H1 (cell line): ENCODE measurements around the gene TTC9. TPM values are rescaled to one million over a fixed set of nuclear protein-coding genes. Genes with fewer than 3 reads are reported as not detected.

ENCODE experiments used
- CTCF ChIA-PET: fragments of 300-600 bp; sonication (Branson Sonifier 250); formaldehyde crosslinking; loops from one replicate; lab custom pipeline; 2021; ENCODE audit not compliant: partially characterized antibody; lab: Charles Lee
- POLR2A ChIA-PET: fragments of 300-600 bp; sonication (Branson Sonifier 250); formaldehyde crosslinking; loops from one replicate; lab custom pipeline; 2021; ENCODE audit warnings: inconsistent platforms; ENCODE audit not compliant: partially characterized antibody; lab: Charles Lee
- DNase-seq, 2 experiments: peaks; one replicate each; pipeline versions ENCODE4 v3.0.0 to v3.0.0-alpha.2; 2010 to 2022; ENCODE audit warnings: low spot score in 2 of 2, low read depth in 1 of 2, mixed read lengths in 1 of 2
- FAIRE-seq: peaks from 2 replicates; lab custom pipeline; 2011; peaks lifted over from hg19 to GRCh38; lab: Jason Lieb, UNC
- H2AFZ ChIP-seq: 2 replicates; pipeline ENCODE4 v1.8.1; 2012; ENCODE audit warnings: low read length, inconsistent platforms
- H2AK5ac ChIP-seq: 2 replicates; pipeline ENCODE4 v1.6.1; 2013; ENCODE audit warnings: low read depth, low read length
- H2BK120ac ChIP-seq: replicated peaks from 2 replicates; pipeline ENCODE3; 2013; ENCODE audit warnings: low read depth, low read length, inconsistent platforms
- H2BK12ac ChIP-seq: 2 replicates; pipeline ENCODE4 v1.6.1; 2013; ENCODE audit warnings: low read depth, low read length
- H2BK15ac ChIP-seq: 2 replicates; pipeline ENCODE4 v1.6.1; 2013; ENCODE audit warnings: low read length
- H2BK20ac ChIP-seq: 2 replicates; pipeline ENCODE4 v1.6.1; 2013; ENCODE audit warnings: low read length
- H2BK5ac ChIP-seq: 2 replicates; pipeline ENCODE4 v1.6.1; 2013; ENCODE audit warnings: low read depth, low read length
- H3K14ac ChIP-seq: 2 replicates; pipeline ENCODE4 v1.6.1; 2013; ENCODE audit warnings: inconsistent platforms; ENCODE audit not compliant: insufficient read length
- H3K18ac ChIP-seq: 2 replicates; pipeline ENCODE4 v1.6.1; 2013; ENCODE audit warnings: low read length; ENCODE audit errors: extremely low read depth
- H3K23ac ChIP-seq: 2 replicates; pipeline ENCODE4 v1.6.1; 2013; ENCODE audit warnings: inconsistent platforms; ENCODE audit not compliant: insufficient read length
- H3K23me2 ChIP-seq: 2 replicates; pipeline ENCODE4 v1.6.1; 2013; ENCODE audit warnings: low read depth, low read length
- H3K27ac ChIP-seq: 2 replicates; pipeline ENCODE4 v1.6.1; 2011; ENCODE audit warnings: low read depth, low read length, inconsistent platforms
- H3K27me3 ChIP-seq, 4 experiments: replicated peaks in 1 of 4; 1 replicate in 1 of 4; 2 replicates in 3 of 4; pipeline versions ENCODE4 v1.6.1 to v1.8.1; 2011 to 2013; ENCODE audit warnings: low read length in 3 of 4, mild to moderate bottlenecking in 3 of 4, inconsistent platforms in 2 of 4, mixed read lengths in 2 of 4, moderate library complexity in 1 of 4; ENCODE audit not compliant: control insufficient read depth in 3 of 4, insufficient read depth in 3 of 4; ENCODE audit errors: extremely low read depth in 1 of 4
- H3K36me3 ChIP-seq, 4 experiments: 2 replicates each; pipeline versions ENCODE4 v1.6.1 to v1.8.1; 2011 to 2013; ENCODE audit warnings: mild to moderate bottlenecking in 4 of 4, low read length in 3 of 4, moderate library complexity in 2 of 4, control low read depth in 1 of 4, inconsistent platforms in 1 of 4; ENCODE audit not compliant: insufficient read depth in 4 of 4, control insufficient read depth in 2 of 4
- H3K4ac ChIP-seq: replicated peaks from 2 replicates; pipeline ENCODE3; 2013; ENCODE audit warnings: low read length, low read depth, mixed read lengths, inconsistent platforms; ENCODE audit not compliant: insufficient read length
- H3K4me1 ChIP-seq, 4 experiments: replicated peaks in 1 of 4; 1 replicate in 1 of 4; 2 replicates in 3 of 4; pipeline versions ENCODE4 v1.6.1 to v1.8.1; 2011 to 2013; ENCODE audit warnings: low read length in 3 of 4, inconsistent platforms in 2 of 4, mixed read lengths in 1 of 4; ENCODE audit not compliant: insufficient read depth in 4 of 4, control insufficient read depth in 3 of 4
- H3K4me2 ChIP-seq, 2 experiments: 2 replicates each; pipeline versions ENCODE4 v1.6.1 to v1.8.1; 2011 to 2013; ENCODE audit warnings: low read depth in 2 of 2, low read length in 2 of 2, control low read depth in 1 of 2, inconsistent platforms in 1 of 2, mild to moderate bottlenecking in 1 of 2; ENCODE audit not compliant: insufficient read depth in 1 of 2
- H3K4me3 ChIP-seq, 4 experiments: fragments of 200-600, 300-600 bp in 1 of 4; sonication (generic), shearing (Covaris generic), sonication (Bioruptor Twin) in 1 of 4; 2 replicates each; pipeline versions ENCODE4 v1.5.1 to v1.8.1; 2011 to 2016; ENCODE audit warnings: low read length in 4 of 4, low read depth in 3 of 4, control low read depth in 2 of 4, inconsistent platforms in 2 of 4, mild to moderate bottlenecking in 2 of 4, mixed read lengths in 1 of 4, moderate library complexity in 1 of 4; ENCODE audit not compliant: insufficient read depth in 2 of 4; ENCODE audit errors: extremely low read depth in 1 of 4
- H3K56ac ChIP-seq: replicated peaks from 2 replicates; pipeline ENCODE3; 2013; ENCODE audit warnings: low read depth, mild to moderate bottlenecking, mixed read lengths, low read length, inconsistent platforms; ENCODE audit not compliant: insufficient read length
- H3K79me1 ChIP-seq: 2 replicates; pipeline ENCODE4 v1.6.1; 2013; ENCODE audit warnings: low read depth, low read length, control low read depth
- H3K79me2 ChIP-seq, 2 experiments: 2 replicates each; pipeline versions ENCODE4 v1.6.1 to v1.8.1; 2012 to 2013; ENCODE audit warnings: low read length in 2 of 2, mild to moderate bottlenecking in 2 of 2, inconsistent platforms in 1 of 2; ENCODE audit not compliant: insufficient read depth in 2 of 2, control insufficient read depth in 1 of 2
- H3K9ac ChIP-seq, 4 experiments: replicated peaks in 1 of 4; 1 replicate in 1 of 4; 2 replicates in 3 of 4; pipeline versions ENCODE4 v1.6.1 to v1.8.1; 2011 to 2013; ENCODE audit warnings: low read depth in 3 of 4, low read length in 3 of 4, control low read depth in 2 of 4, mild to moderate bottlenecking in 2 of 4, moderate library complexity in 2 of 4, inconsistent platforms in 1 of 4; ENCODE audit errors: extremely low read depth in 1 of 4
- H3K9me3 ChIP-seq, 2 experiments: 2 replicates each; pipeline versions ENCODE4 v1.6.1 to v1.8.1; 2012 to 2013; ENCODE audit warnings: mild to moderate bottlenecking in 2 of 2, moderate library complexity in 2 of 2, control low read depth in 1 of 2, inconsistent platforms in 1 of 2, low read depth in 1 of 2, low read length in 1 of 2, mixed read lengths in 1 of 2; ENCODE audit not compliant: insufficient read depth in 2 of 2
- H4K20me1 ChIP-seq, 2 experiments: replicated peaks in 1 of 2; 2 replicates each; pipeline versions ENCODE3 to v1.8.1; 2011 to 2013; ENCODE audit warnings: inconsistent platforms in 2 of 2, low read length in 2 of 2, mild to moderate bottlenecking in 1 of 2; ENCODE audit not compliant: insufficient read depth in 2 of 2, control insufficient read depth in 1 of 2
- H4K5ac ChIP-seq: 2 replicates; pipeline ENCODE4 v1.6.1; 2013; ENCODE audit warnings: low read length, low read depth, mixed read lengths, inconsistent platforms; ENCODE audit not compliant: insufficient read length
- H4K8ac ChIP-seq: 2 replicates; pipeline ENCODE4 v1.8.0; 2013; ENCODE audit warnings: mild to moderate bottlenecking, moderate library complexity, low read length, inconsistent platforms; ENCODE audit not compliant: insufficient read depth; ENCODE audit errors: extremely low read depth
- H4K91ac ChIP-seq: replicated peaks from 2 replicates; pipeline ENCODE3; 2013; ENCODE audit warnings: low read length, mixed read lengths, inconsistent platforms; ENCODE audit not compliant: insufficient read length
- HDAC2 ChIP-seq, 2 experiments: fragments of 300-600 bp in 1 of 2; sonication (generic) in 1 of 2; IDR thresholded peaks; 2 replicates each; pipeline ENCODE4 v1.6.1; 2011 to 2012; ENCODE audit warnings: low read depth in 2 of 2, low read length in 2 of 2, mild to moderate bottlenecking in 2 of 2, moderate library complexity in 2 of 2, borderline replicate concordance in 1 of 2, inconsistent platforms in 1 of 2
- POU5F1 ChIP-seq: IDR thresholded peaks from 2 replicates; pipeline ENCODE4 v1.6.1; 2011; ENCODE audit warnings: low read depth, mild to moderate bottlenecking, low read length, moderate library complexity
- SIN3A ChIP-seq, 2 experiments: IDR thresholded peaks in 1 of 2; conservative IDR thresholded peaks in 1 of 2; 2 replicates each; pipeline ENCODE4 v1.6.1; 2011 to 2012; ENCODE audit warnings: low read length in 2 of 2, improper control_type of control experiment in 1 of 2, low read depth in 1 of 2, mild to moderate bottlenecking in 1 of 2
- WGBS, 2 experiments: shearing (Covaris generic) in 1 of 2; methylation state at CpG; one replicate each; pipeline versions ENCODE4 v1.1.6 to v1.1.7; 2013 to 2015; ENCODE audit warnings: low lambda C conversion rate in 2 of 2, mixed read lengths in 2 of 2, inconsistent platforms in 1 of 2, low coverage in 1 of 2, missing lambda C conversion rate in 1 of 2; ENCODE audit not compliant: insufficient replicate concordance in 2 of 2, insufficient coverage in 1 of 2, insufficient read length in 1 of 2; ENCODE audit errors: extremely low coverage in 1 of 2, missing lambda C conversion rate in 1 of 2; 5-methylcytosine and 5-hydroxymethylcytosine counted together
- polyA plus RNA-seq, 7 experiments: library from polyadenylated mRNA; depleted of rRNA in 3 of 7; stranded (reverse) in 5 of 7; unstranded in 2 of 7; fragments of >200 nt in 5 of 7; fragments of 200-250 nt in 2 of 7; gene quantifications; 1 replicate in 5 of 7; 2 replicates in 1 of 7; 4 replicates in 1 of 7; pipeline versions ENCODE4 v1.2.1 to v1.2.3, GENCODE V29; 2011 to 2013; ENCODE audit warnings: missing spikeins in 2 of 7, mixed read lengths in 2 of 7
- total RNA-seq: library from RNA; stranded (reverse); fragmentation: NEBNext Ultra II Directional; extraction: Animal tissue kit (Norgen Biotek cat#: 25700); gene quantifications from 2 replicates; pipeline ENCODE4 v1.2.1, GENCODE V29; 2021
- TF ChIP-seq, protein P1 (sequence below): IDR thresholded peaks from 2 replicates; pipeline ENCODE4 v1.6.1; 2012; ENCODE audit warnings: inconsistent platforms

The TTC9 gene
- total and polyA plus RNA-seq, 2 of the 8 experiments (the other 6 are each of a cell fraction or from before 2014, with no cell fraction given): 21.0 to 29.5 TPM

DNA sequence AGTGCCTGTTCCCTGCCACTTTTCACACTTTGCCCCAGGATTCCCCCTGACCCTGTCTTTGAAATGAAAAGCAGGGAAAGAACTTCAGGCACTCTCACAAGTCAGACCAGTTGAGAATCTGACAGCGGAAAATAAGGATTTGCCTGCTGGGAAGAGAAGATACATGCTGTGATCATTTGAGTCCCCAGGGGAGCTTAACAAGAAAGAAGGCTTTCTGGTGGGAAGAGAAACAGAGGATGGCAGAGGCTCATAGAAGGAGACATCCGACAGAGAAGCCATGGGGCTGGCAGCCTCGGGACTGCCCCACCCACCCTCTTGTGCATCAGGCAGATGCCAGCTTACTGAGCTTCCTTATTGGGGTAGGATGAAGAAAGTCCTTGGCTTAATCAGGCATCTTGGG is 11.9 kb downstream of the TTC9 start:
- Histone ChIP-seq H3K79me2 (peaks cover 11 to 85% of the 10 kb centered on the region in 2 experiments), H4K5ac (no peak overlapping the region), H2AFZ (no peak overlapping the region), H3K23ac (no peak overlapping the region), H3K23me2 (no peaks in the 10 kb centered on the region; the same call in 1 of the 2 replicates), H3K27me3 (no peaks in the 10 kb centered on the region), H3K9ac (no peak overlapping the region), H4K8ac (no peak overlapping the region), H2AK5ac (peak overlapping the region; percentile 67; the same call in 1 of the 2 replicates), H2BK20ac (peak overlapping the region; percentile 37; the same call in 1 of the 2 replicates), H4K91ac (peak overlapping the region; percentile 84), H3K36me3 (peaks cover 0 to 8% (median 2%) of the 10 kb centered on the region in 4 experiments; a peak in 1 of 8 replicates), H3K9me3 (no peaks in the 10 kb centered on the region), H3K56ac (no peak overlapping the region), H3K27ac (no peak overlapping the region), H3K79me1 (peaks cover 12% of the 10 kb centered on the region; the same call in 1 of the 2 replicates), H4K20me1 (no peaks in the 10 kb centered on the region), H3K4me3 (no peak overlapping the region), H3K4ac (no peak overlapping the region), H3K14ac (no peak overlapping the region), H3K18ac (peak overlapping the region; percentile 72; the same call in 1 of the 2 replicates), H2BK12ac (0 out of 2 replicates have a peak overlapping the region, but pooled peaks have one; percentile 39), H3K4me1 (peaks cover 7 to 36% (median 32%) of the 10 kb centered on the region in 4 experiments), H2BK15ac (no peak overlapping the region), H2BK120ac (no peak overlapping the region), H2BK5ac (peak overlapping the region; percentile 80; the same call in 1 of the 2 replicates), H3K4me2 (peak overlapping the region; percentile 1 to 25; a peak in 2 of 4 replicates)
- ChIA-PET CTCF (interaction anchor here (0.9 to 1.1 kb wide), 4 partner anchors 9 to 54 kb away, joined by 3 to 4 read pairs (median 3); no protein-coding TSS in a partner anchor), POLR2A (interaction anchor here (0.7 to 10.6 kb wide), 5 partner anchors 10 to 60 kb away, joined by 3 to 116 read pairs (median 4); partner anchors contain the start of gene TTC9)
- 36% methylated on average over 3 of the region's 3 CpGs; no CpG with 5 or more reads in 1 of the 2 experiments for WGBS, 2 experiments
- 0 out of 4 replicates have a peak, but pooled peaks of 1 of the 2 experiments have one; percentile 34 for TF ChIP-seq SIN3A (conservative IDR thresholded peaks at IDR 0.05 in 1 of 2, IDR thresholded peaks at IDR 0.05 in 1 of 2; ENCODE audit: low read depth in 1 of 2, low read length in 2 of 2)
- TF ChIP-seq HDAC2 (IDR thresholded peaks at IDR 0.05; ENCODE audit: borderline replicate concordance in 1 of 2, low read depth in 2 of 2, low read length in 2 of 2): peak in 1 of 2 experiments; percentile 69; a peak in 1 of 4 replicates
- TF ChIP-seq, protein P1, sequence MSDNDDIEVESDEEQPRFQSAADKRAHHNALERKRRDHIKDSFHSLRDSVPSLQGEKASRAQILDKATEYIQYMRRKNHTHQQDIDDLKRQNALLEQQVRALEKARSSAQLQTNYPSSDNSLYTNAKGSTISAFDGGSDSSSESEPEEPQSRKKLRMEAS: no peak
- TF ChIP-seq POU5F1: 0 out of 2 replicates have a peak, but pooled peaks have one; percentile 9
- FAIRE-seq (peak; percentile 89), DNase-seq (peak in 1 of 2 experiments; percentile 54)
